Measurements from ENCODE around the gene CBARP.
A peak's percentile ranks its signal among the peaks of the same experiment; 100 is the strongest.

Gene CBARP, protein sequence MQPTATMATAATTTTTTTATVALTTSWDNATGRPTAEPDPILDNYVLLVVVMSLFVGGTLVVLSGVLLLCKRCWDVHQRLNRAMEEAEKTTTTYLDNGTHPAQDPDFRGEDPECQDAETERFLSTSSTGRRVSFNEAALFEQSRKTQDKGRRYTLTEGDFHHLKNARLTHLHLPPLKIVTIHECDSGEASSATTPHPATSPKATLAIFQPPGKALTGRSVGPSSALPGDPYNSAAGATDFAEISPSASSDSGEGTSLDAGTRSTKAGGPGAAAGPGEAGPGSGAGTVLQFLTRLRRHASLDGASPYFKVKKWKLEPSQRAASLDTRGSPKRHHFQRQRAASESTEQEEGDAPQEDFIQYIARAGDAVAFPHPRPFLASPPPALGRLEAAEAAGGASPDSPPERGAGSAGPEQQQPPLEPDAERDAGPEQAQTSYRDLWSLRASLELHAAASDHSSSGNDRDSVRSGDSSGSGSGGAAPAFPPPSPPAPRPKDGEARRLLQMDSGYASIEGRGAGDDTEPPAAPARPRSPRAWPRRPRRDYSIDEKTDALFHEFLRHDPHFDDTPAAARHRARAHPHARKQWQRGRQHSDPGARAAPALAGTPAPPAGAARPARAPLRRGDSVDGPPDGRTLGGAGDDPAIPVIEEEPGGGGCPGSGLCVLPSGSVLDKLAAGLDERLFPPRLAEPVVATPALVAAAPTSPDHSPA

DNA sequence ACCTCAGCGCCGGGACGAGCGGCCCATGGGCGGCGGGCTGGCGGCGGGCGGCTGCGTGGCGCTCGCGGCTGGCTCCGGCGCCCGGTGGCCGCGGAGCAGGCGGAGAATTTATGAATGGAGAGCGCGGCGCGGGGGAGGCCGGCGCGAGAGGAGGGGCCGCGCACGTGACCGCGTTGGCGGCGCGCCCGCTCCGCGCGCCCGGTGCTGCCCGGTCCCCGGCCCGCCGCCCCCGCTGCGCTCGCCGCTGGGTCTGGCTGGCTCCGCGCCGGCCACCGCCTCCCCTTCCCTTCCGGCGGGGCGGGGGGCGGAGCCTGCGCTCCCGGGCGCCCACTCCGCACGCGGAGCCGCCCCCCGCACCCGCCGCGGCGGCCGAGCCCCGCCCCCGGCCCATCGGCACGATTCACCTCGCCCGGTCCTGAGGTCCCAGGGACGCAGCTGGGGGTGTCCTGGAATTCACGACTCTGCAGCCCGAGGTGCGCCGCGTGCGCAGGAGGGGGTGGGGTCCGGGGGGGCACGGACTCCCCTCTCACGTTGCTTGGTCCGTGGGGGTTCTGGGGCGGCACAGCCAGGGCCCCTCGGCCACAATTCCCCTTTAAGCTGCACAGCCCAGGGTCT, at the start of gene CBARP:
Gene CBARP (minus strand): TSS at position 252 of the 615 bp plus-strand sequence. CDS start 1,905 bp downstream, outside the sequence.
- FAIRE-seq, result no peak

DNA sequence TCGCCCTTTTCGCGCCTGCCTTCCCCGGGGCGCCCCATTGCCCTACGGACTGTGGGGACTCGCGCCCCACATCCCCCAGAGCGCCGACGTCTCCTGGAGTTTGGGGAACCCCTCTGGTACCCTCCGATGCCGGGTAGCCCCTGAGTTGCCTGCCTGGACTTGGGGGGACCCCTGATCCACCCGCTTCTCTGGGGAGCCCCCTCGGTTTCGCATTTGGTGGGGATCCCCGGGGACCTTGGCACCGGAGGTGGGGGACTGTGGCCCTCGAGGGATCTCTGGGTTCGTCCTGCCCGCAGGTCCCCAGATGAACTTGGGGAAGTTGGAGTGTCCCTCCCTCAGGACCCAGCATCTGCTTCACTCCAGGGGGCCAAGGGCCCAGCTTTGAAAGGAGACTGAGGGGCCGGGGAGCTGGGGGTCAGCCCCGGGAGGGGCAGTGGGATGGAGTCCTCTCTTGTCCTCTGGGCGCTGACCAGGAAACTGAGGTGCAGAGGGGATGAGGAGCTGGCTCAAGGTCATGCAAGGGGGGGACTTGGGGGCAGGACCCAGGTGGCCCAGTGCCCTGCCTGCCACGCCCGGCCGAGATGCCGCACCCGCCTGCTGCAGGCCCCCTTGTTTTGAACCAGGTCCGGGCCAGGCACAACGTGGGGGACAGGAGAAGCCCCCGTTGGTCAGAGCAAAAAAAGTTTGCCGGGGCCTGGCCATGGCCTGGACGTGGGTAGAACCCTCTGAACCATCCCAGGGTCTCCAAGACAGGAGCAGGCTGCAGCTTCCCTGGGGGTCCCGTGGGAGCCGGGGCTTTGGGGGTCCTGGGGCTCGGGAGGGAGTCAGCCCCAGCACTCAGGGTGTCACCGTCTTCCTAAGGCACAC, 48.9 kb upstream of the CBARP start:
- no peak for FAIRE-seq

DNA sequence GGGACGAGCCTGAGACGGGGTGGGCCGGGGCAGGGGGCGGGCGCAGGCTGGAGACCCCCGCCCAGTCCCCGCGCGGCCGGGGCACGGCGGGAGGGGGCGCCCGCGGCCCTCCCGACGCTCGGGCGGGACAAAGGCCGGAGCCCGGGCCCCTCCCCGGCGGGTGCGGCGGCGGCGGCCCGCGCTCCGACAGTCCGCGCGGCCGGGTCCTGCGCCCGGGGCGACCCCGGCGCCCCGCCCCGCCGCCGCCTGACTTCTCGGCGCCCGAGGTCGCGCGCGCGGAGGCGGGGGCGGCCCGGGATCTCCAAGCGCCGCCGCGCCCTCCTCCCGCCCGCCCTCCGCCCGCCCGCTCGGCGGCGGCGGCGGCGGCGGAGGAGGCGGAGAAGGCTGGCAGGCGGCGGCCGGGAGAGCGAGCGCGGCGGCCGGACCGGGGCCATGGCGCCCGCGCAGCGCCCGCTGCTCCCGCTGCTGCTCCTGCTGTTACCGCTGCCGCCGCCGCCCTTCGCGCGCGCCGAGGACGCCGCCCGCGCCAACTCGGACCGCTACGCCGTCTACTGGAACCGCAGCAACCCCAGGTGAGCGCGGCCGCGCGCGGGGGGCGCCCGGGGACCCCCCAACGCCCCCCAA, 48.0 kb upstream of the CBARP start, which contains the start of gene EFNA2:
Gene EFNA2 (plus strand): TSS at position 137 of the 624 bp plus-strand sequence. CDS start 296 bp downstream, at position 433.
- FAIRE-seq, result no peak

DNA sequence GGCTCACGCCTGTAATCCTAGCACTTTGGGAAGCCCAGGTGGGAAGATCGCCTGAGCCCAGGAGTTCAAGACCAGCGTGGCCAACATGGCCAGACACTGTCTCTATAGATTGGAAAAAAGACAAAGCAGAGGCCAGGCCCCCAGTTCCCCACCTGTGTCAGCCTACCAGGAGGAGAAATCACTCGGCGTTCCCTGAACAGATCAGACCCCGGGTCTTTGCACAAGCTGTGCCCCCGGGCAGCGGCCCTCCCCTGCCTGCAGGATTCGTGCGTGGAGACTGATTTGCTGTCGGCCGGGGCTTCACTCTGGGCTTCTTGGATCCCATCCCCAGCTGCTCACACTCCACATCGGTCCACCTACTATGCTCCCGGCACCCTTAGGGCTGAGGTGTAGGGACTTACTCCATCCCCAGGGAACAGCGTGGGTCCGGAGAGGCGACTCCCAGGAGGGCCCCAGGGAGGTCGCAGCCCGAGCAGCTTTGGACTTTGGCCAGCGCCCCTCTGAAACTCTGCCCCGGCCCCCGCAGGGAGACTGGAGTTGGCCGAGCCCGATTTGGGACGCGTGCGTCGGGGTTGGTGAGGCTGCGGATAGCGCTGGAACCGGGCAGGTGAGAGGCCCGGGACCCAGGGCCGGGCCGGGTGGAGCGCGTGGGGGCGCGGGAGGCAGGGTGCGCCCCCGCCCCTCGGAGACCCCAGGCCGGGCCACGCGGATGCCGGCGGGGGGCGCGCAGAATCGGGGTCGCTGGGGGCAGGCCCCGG, 47.4 kb upstream of the CBARP start:
- FAIRE-seq, result no peak

DNA sequence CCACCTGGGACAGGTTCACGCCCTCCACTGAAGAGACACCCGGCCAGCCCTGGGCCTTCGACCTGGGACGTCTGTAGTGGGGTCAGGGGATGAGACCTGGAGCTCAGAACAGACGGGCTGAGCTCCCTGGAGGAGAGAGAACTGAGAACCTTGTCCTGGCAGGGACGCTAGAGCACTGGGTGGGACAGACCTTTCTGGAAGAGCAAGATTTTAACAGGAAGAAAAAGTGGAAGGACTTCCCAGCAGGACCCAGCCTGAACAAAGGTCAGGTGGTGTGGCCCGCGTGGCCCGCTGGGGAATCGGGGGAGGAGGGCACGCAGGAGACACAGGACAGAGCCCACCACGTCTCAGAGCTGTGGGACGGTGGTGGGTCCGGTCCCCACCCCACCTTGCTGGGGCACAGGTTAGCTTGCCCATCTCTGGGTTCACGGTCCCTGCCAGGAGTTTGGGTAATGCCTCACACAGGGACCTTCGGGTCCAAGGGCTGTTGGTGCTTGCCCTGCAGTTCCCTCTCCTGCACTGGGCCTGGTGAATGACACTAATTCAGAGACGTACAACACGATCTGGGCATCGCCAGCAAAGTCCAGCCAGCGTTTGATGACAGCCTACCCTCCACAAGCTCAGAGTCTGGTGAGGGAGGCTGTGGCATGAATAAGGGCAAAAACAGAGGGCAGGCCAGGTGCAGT, 46.6 kb upstream of the CBARP start:
- no peak for FAIRE-seq

DNA sequence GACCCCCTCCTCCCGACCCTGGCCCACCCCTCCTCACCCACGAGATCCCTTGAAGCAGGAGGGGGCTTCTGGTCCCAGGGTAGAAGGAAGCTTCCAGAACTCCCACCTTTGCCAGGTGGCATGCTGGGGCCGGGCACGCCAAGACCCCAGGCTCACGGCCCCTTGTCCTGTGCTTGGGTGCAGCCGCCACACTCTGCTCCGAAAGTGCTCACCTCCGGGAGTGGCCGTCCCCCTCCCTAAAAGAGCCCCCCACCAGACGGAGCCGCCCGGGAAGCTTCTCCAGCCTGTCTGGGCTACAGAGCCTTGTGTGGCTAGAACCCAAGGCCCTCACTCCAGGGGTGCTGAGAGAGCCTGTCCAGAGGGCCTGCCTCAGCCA, 46.1 kb upstream of the CBARP start:
- FAIRE-seq, result no peak

DNA sequence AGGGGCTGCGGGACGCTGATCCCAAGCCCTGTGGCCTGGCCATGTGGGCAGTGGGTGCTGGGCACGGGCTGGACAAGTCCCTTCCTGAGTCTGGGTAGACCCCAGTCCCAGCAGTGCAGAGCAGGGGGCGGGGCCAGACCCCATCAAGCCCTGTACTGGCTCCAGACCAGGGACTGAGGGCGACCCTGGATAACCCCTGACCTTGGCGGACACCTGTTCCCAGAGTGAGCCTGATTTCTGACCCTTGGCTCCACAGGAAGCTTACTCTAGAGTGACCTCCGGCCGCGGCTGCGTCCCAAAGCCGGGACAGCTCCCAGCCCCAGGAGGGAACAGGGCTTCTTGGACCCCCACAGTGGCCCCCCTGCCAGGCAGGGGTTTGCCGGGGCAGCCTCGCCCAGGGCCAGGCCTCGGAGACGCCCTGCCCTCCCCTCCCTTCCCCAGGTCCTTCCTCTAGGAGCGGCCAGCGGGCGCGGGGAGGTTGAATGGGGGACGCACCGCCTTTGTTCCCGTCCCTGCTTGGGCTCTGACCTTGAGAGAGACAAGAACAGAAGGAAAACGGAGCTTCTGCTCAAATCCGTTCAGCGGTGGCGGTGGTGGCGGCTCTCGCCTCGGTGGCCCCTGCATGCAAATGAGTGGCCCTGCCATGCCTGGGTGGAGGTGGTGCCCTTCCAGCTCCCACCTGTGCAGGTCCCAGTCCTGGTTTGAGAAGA, 45.6 kb upstream of the CBARP start:
- FAIRE-seq, result no peak

DNA sequence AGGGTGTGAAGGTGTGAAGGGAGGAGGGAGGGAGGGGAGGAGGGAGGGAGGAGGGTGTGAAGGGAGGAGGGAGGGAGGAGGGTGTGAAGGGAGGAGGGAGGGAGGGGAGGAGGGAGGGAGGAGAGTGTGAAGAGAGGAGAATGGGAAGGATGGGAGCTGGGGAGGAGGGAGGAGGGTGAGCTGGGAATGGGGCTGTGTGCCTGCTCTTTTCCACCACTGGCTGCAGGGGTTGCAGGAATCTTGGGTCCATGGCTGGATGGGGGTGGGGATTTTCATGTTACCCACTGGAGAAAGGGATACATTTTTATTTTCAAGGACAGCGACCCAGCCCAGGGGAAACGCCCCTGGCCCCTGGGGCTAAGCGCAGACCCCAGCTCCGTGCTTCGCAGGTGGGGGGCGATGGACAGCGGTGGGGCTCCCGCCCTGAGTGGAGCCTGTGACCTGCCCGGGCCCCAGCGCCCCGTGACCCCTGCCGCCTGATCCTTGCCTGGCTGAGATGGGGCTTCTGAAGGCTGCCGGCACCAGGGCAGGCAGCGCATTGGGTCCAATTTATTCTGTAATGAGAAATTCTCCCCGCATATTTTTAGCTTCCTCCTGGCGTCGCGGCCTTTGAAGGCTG, 44.9 kb upstream of the CBARP start:
- FAIRE-seq, result no peak

DNA sequence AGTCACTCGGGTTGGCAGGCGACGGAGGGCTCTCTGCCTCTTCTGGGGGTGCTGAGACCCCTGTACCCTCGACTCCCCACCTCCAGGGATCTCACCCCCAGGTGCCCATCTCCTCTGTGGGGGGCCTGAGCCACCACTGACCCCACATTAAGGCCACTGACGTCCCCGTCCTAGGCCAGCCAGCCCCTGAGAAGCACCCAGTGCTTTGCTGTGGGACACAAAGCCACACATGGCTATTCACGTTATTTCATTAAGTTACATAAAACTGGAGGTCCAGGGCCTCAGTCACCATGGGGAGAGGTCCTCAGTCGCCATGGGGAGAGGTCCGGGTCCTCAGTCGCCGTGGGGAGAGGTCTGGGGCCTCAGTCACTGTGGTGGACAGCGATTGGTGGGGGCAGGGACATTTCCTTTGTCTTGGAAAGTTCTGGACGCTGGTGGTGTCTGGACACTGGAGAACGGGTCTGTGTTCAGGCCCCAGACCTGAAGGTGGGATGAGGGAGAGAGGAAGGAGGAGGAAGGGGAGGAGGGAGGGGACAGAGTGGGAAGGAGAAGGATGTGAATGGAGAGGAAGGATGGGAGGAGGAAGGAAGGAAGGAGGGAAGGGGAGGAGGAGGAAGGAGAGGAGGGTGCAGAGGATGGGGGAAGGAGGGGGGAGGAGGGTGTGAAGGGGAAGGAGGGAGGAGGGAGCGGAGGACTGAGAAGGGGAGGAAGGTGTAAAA, 43.9 kb upstream of the CBARP start:
- FAIRE-seq, result no peak

DNA sequence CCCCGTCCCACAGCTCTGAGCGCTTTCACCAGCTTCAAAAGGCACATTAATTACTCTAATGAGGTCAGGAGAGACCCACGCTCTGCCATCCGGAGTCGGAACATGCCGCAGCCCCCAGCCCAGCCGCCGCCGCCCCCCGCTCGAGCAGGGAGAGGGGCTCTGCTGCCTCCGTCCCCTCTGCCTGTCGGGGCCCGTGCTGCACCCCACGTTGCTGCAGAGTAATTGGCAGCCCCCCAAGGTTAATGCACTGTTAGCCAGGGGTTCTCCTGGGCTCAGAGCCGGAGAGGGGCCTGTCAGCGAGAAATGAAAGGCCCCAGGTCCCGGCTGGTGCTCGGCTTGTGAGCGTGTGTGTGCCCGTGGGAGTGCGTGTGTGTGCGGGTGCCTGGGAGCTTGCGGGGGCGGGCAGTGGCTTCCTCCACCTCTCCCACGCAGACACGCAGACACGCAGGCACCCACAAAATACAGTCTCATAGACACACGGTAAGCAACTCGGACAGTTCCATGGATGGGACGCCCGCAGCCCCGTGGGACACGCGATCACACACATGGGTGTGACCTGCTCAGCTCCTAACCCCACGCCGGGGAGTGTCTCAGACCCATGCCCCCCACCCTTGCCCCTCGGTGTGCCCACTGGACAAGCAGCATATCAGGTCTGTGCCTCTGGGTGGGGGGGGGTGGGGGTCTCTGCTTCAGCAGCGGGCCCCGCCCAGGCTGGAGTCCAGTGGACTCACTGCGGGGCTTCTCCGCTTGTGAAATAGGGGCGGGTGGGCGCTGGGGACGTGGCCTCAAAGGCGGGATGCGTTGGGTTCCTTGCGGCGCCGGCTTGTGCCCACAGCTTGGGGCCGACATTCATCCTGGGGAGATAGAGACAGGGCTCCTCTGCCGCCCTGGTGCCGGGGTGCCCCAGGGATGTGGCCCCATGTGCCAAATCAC, 43.1 kb upstream of the CBARP start:
- no peak for FAIRE-seq

DNA sequence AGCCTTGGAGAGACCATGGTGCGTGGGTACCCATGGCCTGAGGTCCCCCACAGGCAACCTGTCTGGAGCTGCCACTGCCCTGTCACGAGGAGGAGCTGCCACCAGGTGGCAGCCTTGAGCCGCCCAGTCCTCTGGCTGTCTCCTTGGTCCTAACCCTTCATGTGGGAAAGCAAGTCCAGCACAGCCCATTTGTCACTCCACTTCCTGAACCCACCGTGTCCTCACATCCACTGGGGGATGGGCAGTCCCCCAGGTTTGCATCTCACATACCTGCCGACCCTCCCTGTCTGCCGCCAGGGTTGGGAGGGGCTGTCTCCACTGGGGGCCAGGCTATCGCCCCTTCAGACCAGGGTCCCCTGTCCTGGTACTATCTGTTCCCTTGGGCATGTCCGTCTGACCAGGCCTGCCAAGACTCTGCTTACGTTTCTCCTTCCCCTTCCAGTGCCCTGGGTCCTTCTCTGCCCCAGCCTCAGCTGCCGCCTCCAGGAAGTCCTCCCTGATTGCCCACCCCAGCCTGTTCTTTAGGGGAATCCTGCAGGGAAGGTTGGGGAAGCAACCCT, 42.1 kb upstream of the CBARP start:
- FAIRE-seq, result peak; percentile 37

DNA sequence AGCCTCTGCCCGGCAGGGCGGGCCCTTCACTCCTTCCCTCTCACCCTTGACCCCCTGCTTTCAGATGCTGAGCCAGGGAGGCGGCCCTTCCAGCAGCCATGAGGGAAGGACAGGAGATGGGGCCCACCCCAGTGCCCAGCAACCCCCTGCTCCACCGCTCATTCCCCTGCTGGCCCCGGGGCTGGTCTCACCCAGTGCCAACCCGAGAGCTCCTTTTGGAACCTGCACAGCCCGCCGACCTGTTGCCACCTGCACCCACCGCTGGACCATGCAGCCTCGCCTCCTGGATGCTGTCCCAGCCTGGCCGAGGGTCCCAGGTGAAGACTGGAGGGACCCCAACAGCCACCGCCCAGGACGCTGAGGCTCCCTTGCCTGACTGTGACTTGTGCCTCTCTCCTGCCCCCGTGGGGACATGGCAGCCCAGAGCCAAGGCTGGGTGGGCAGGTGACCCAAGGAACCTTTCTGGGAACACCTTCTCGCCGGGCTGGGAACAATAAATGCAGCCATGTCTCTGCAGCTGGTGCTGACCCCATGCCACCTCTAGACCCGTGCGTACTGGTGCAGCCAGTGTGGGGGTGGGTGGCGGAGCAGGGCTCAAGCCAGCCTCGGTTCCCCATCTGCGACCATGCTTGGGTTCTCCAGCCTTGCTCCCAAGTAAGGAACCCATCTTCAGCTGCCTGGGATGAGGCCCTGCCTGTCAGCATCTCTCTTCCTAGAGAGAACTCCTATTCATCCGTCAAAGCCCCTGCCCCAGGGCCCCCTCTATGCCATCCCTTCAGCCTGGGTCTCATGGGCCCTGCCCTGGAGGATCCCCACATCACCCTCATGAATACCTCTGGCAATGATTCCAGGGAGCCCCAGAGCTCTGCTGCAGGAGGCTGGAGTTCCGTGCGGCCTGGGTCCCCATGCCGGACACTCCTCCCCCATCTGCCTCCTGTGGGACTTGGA, 41.2 kb upstream of the CBARP start:
- no peak for FAIRE-seq

DNA sequence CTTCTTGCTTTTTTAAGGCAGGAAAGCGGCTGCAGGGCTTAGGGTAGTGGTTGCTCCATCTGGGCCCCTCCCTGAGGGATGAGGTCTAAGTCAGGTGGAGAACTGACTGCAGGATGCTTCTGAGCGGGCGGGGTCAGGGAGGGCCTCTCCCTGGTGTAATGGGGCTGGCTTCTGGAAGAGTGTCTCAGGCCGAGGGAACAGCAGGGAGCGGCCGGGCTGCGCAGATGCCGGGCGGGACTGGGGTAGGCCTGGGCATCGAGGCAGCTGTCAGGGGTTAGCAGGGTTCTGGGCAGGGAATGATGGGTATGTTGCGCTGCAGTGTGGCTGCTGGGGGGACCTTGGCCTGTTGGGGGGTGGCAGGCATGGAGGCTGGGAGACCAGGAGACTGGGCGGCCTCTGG, 40.3 kb upstream of the CBARP start:
- no peak for FAIRE-seq

DNA sequence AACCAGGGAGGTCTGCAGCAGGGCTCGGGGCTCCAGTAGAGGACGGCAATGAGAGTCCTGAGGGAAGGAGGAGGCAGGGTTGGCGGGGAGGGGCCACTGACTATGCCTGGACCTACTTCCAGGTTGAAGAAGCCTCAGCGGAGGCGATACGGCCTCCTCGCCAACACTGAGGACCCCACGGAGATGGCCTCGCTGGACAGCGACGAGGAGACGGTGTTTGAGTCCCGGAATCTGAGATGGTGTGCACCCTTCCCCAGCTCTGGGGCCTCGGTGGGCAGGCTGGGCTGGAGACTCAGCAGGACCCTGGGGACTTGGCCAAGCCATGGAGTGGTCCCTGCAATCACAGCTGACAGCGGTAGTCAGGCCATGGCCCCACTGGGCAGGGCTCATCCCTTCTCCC, 39.3 kb upstream of the CBARP start:
- no peak for FAIRE-seq

DNA sequence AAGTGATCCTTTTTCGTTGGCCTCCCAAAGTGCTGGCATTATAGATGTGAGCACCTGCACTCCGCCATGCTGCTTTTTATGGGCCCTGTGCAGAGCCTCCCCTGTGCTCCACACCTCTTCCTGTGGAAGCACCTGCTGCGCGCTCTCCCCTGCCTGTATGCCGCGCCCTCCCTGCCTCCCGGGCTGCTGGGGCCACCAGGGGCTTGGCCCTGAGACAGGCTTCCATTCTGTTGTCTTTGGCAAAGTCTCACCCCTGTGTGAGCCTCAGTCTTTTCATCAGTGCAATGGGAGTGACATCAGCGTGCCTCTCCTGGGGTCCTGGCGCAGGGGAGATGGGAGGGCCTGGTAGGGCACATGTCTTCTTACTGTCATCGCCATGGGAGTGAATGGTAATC, 38.8 kb upstream of the CBARP start:
- no peak for FAIRE-seq

DNA sequence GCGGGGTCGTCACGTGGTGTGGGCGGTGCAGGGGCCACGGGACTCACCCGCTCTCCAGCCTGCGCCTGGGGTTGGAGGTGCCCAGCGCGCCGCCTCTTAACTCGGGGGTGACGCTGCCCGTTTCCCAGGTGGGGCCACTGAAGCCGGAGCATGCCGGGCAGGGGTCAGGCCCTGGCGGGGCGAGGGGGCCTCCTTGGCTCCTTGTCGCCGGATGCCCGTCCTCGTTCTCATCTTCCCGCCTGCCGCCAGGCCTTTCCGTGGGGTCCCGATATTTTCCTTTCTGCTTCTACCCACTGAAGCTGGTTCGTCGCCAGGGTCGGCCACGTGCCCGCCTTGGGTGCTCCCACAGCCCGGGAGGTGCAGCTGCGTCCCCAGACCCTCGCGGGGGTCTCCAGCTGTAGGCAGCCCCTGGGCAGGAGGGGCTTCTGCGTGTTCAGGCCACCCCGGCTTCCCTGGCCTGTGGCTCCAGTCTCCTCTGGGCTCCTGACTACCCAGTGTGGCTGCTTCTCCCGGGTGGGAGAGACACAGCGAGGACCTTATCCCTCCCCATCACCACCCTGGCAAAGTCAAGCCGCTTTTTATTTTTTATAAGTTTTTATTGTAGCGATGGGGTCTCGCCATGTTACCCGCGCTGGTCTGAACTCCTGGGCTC, 38.3 kb upstream of the CBARP start:
- no peak for FAIRE-seq
